GM23338 (cell line): ENCODE results near the gene DMGDH. TPM values are rescaled to one million over a fixed set of nuclear protein-coding genes. Genes with fewer than 3 reads are reported as not detected.

Experiments used
- ATAC-seq: fragments of 200-7000 bp; cut with Tn5 transposase; 3 replicates; pipeline ENCODE4 v1.9.1; 2020
- DNase-seq: peaks from one replicate; pipeline ENCODE4 v3.0.0-alpha.2; 2015; ENCODE audit warnings: low spot score
- H2AFZ ChIP-seq: fragments of 200-600 bp; sonication (generic); 2 replicates; pipeline ENCODE4 v1.8.0; 2016; ENCODE audit warnings: antibody characterized with exemption, mild to moderate bottlenecking, moderate library complexity
- H3F3A ChIP-seq: fragments of 200-600 bp; sonication (generic); replicated peaks from 2 replicates; pipeline ENCODE4 v1.8.0; 2017; ENCODE audit warnings: antibody characterized with exemption, mixed run types, low read depth
- H3K27ac ChIP-seq: fragments of 200-600 bp; sonication (generic); 2 replicates; pipeline ENCODE4 v1.6.1; 2016; ENCODE audit warnings: low read depth
- H3K27me3 ChIP-seq: fragments of 200-600 bp; sonication (generic); 2 replicates; pipeline ENCODE4 v1.8.0; 2016; ENCODE audit warnings: mild to moderate bottlenecking, mixed run types, moderate library complexity; ENCODE audit not compliant: insufficient read depth
- H3K36me3 ChIP-seq: fragments of 200-600 bp; sonication (generic); 2 replicates; pipeline ENCODE4 v1.8.0; 2016; ENCODE audit warnings: mild to moderate bottlenecking; ENCODE audit not compliant: insufficient read depth
- H3K4me1 ChIP-seq: fragments of 200-600 bp; sonication (generic); 2 replicates; pipeline ENCODE4 v1.8.0; 2016; ENCODE audit warnings: mild to moderate bottlenecking, moderate library complexity; ENCODE audit not compliant: insufficient read depth
- H3K4me2 ChIP-seq: fragments of 200-600 bp; sonication (generic); 2 replicates; pipeline ENCODE4 v1.7.1; 2017; ENCODE audit warnings: mixed run types
- H3K4me3 ChIP-seq: fragments of 200-600 bp; sonication (generic); 2 replicates; pipeline ENCODE4 v1.6.1; 2016; ENCODE audit warnings: mixed run types
- H3K79me2 ChIP-seq: fragments of 200-600 bp; sonication (generic); replicated peaks from 2 replicates; pipeline ENCODE4 v1.8.0; 2017; ENCODE audit warnings: mild to moderate bottlenecking; ENCODE audit not compliant: insufficient read depth
- H3K9me2 ChIP-seq: fragments of 200-600 bp; sonication (generic); 2 replicates; pipeline ENCODE4 v1.8.0; 2017; ENCODE audit not compliant: insufficient read depth
- H4K20me1 ChIP-seq: fragments of 200-600 bp; sonication (generic); replicated peaks from 2 replicates; pipeline ENCODE4 v1.8.0; 2017; ENCODE audit warnings: mild to moderate bottlenecking; ENCODE audit not compliant: insufficient read depth
- H3K27ac Mint-ChIP-seq: 2 replicates; pipeline ENCODE4 v1.8.0; 2020; ENCODE audit warnings: inconsistent platforms, mild to moderate bottlenecking, moderate library complexity, mixed read lengths
- H3K27me3 Mint-ChIP-seq: 3 replicates; pipeline ENCODE4 v1.8.0; 2022; ENCODE audit warnings: low read depth, mild to moderate bottlenecking, moderate library complexity, mixed read lengths, inconsistent platforms; ENCODE audit not compliant: insufficient read depth, poor library complexity
- H3K36me3 Mint-ChIP-seq: 3 replicates; pipeline ENCODE4 v1.8.0; 2021; ENCODE audit warnings: low read depth, mild to moderate bottlenecking, inconsistent platforms, moderate library complexity, mixed read lengths
- H3K4me1 Mint-ChIP-seq: 3 replicates; pipeline ENCODE4 v1.8.0; 2020; ENCODE audit warnings: mild to moderate bottlenecking, inconsistent platforms, mixed read lengths
- H3K4me3 Mint-ChIP-seq: 3 replicates; pipeline ENCODE4 v1.8.0; 2021; ENCODE audit warnings: moderate library complexity, mild to moderate bottlenecking, inconsistent platforms, mixed read lengths
- H3K9me3 Mint-ChIP-seq: 3 replicates; pipeline ENCODE4 v1.8.0; 2020; ENCODE audit warnings: moderate library complexity, mild to moderate bottlenecking, inconsistent platforms, mixed read lengths
- ETS1 ChIP-seq: IDR thresholded peaks from 2 replicates; pipeline ENCODE4 v1.6.1; 2016; ENCODE audit warnings: antibody characterized with exemption
- JUNB ChIP-seq: IDR thresholded peaks from one replicate; pipeline ENCODE4 v1.6.1; 2016; ENCODE audit warnings: antibody characterized with exemption; ENCODE audit not compliant: unreplicated experiment
- NANOG ChIP-seq: IDR thresholded peaks from 2 replicates; pipeline ENCODE4 v1.6.1; 2016; ENCODE audit warnings: antibody characterized with exemption, borderline replicate concordance
- POLR2AphosphoS5 ChIP-seq: IDR thresholded peaks from 2 replicates; pipeline ENCODE4 v1.6.1; 2016; ENCODE audit warnings: antibody characterized with exemption, low read depth
- REST ChIP-seq: IDR thresholded peaks from one replicate; pipeline ENCODE4 v1.6.1; 2018; ENCODE audit warnings: antibody characterized with exemption; ENCODE audit not compliant: unreplicated experiment
- STAT1 ChIP-seq: IDR thresholded peaks from one replicate; pipeline ENCODE4 v1.6.1; 2016; ENCODE audit warnings: antibody characterized with exemption; ENCODE audit not compliant: unreplicated experiment
- ZNF114 ChIP-seq: fragments of 250-450 bp; sonication (Bioruptor Pico); IDR thresholded peaks from 2 replicates; pipeline ENCODE4 v1.5.0; 2020; ENCODE audit warnings: mild to moderate bottlenecking, moderate library complexity
- ZNF331 ChIP-seq: fragments of 250-450 bp; sonication (Bioruptor Pico); IDR thresholded peaks from 2 replicates; pipeline ENCODE4 v1.5.0; 2020; ENCODE audit warnings: low read depth, mild to moderate bottlenecking, moderate library complexity
- ZNF462 ChIP-seq: fragments of 250-450 bp; sonication (Bioruptor Pico); IDR thresholded peaks from 2 replicates; pipeline ENCODE4 v1.5.0; 2020; ENCODE audit warnings: mild to moderate bottlenecking, moderate library complexity
- polyA plus RNA-seq: library from polyadenylated mRNA; unstranded; fragments of >200 nt; fragmentation: Nextera tagmentation; extraction: Ambion mirVana; gene quantifications from 2 replicates; pipeline ENCODE4 v1.2.1, GENCODE V29; 2016
- total RNA-seq: library from RNA; depleted of rRNA; stranded (reverse); fragments of >200 nt; shearing (Covaris generic); gene quantifications from 2 replicates; pipeline ENCODE4 v1.2.3, GENCODE V29; 2014

DMGDH gene
- total and polyA plus RNA-seq, 2 experiments from 2014 or later: 0.52 to 0.63 TPM

- TF ChIP-seq NANOG: no peak
- TF ChIP-seq POLR2AphosphoS5: no peak
- TF ChIP-seq REST: no peak
- no peak for TF ChIP-seq ZNF114 (CRISPR knock-in tag)
These were observed 38.6 kb upstream of the DMGDH start (continued) for GRCh38 chr5:79108086-79108485.

- ATAC-seq (no peak), DNase-seq (no peak)
- Histone ChIP-seq H3K27ac (no peak overlapping the region), H3K79me2 (no peaks in the 10 kb centered on the region), H3K4me3 (no peak overlapping the region), H4K20me1 (no peaks in the 10 kb centered on the region), H3K4me1 (peaks cover 3% of the 10 kb centered on the region; the same call in 1 of the 2 replicates), H3F3A (no peaks in the 10 kb centered on the region), H3K27me3 (peaks cover 22% of the 10 kb centered on the region), H3K9me2 (no peaks in the 10 kb centered on the region), H3K4me2 (no peak overlapping the region), H2AFZ (peak overlapping the region; percentile 74), H3K36me3 (peaks cover under 1% of the 10 kb centered on the region; the same call in 1 of the 2 replicates)
- Mint-ChIP-seq H3K27me3 (peaks cover 17% of the 10 kb centered on the region), H3K4me1 (no peaks in the 10 kb centered on the region; the same call in 2 of the 3 replicates), H3K9me3 (peaks cover 4% of the 10 kb centered on the region; the same call in 2 of the 3 replicates), H3K4me3 (no peak overlapping the region), H3K36me3 (no peaks in the 10 kb centered on the region), H3K27ac (no peak overlapping the region)
- no peak for TF ChIP-seq ETS1
- TF ChIP-seq JUNB: no peak
- TF ChIP-seq REST: no peak
- no peak for TF ChIP-seq ZNF462
- no peak for TF ChIP-seq ZNF114 (CRISPR knock-in tag)
- no peak for TF ChIP-seq STAT1
- no peak for TF ChIP-seq POLR2AphosphoS5
- TF ChIP-seq ZNF331 (CRISPR knock-in tag): no peak
These were observed 37.7 kb upstream of the DMGDH start for GRCh38 chr5:79107020-79107796.
